Psoas muscle (tissue), 8 donors: ENCODE results near the gene ZFHX2. TPM values are rescaled to one million over a fixed set of nuclear protein-coding genes. Genes with fewer than 3 reads are reported as not detected.

Experiments
- ATAC-seq, 4 donors: fragments of 200-7000 bp; cut with Tn5 transposase; one replicate each; pipeline ENCODE4 v1.9.1; 2020; ENCODE audit warnings: moderate library complexity in 3 of 4, mild to moderate bottlenecking in 2 of 4
- DNase-seq, 2 donors: peaks; one replicate each; pipeline ENCODE4 v3.0.0-alpha.2; 2020
- H3K27ac ChIP-seq: fragments of 200-600 bp; one replicate; pipeline ENCODE4 v1.8.0; 2022
- H3K27me3 ChIP-seq, 3 donors: fragments of 200-600 bp in 1 of 3; one replicate each; pipeline versions ENCODE4 v1.6.1 to v1.8.0; 2013 to 2022; ENCODE audit warnings: low read length in 2 of 3, mild to moderate bottlenecking in 2 of 3, moderate library complexity in 1 of 3; ENCODE audit not compliant: insufficient read depth in 3 of 3
- H3K36me3 ChIP-seq, 2 donors: fragments of 200-600 bp in 1 of 2; one replicate each; pipeline versions ENCODE4 v1.6.1 to v1.8.0; 2013 to 2022; ENCODE audit warnings: low read depth in 1 of 2, mild to moderate bottlenecking in 1 of 2, moderate library complexity in 1 of 2; ENCODE audit not compliant: insufficient read depth in 1 of 2
- H3K4me1 ChIP-seq: fragments of 200-600 bp; one replicate; pipeline ENCODE4 v1.8.0; 2022
- H3K4me3 ChIP-seq: fragments of 200-600 bp; one replicate; pipeline ENCODE4 v1.8.0; 2022; ENCODE audit warnings: mild to moderate bottlenecking
- H3K9me3 ChIP-seq: fragments of 200-600 bp; one replicate; pipeline ENCODE4 v1.8.0; 2022
- WGBS, 3 donors: extraction: QIAGEN DNeasy Blood & Tissue Kit; methylation state at CpG; one replicate each; pipeline versions ENCODE4 v1.1.6 to v1.1.7; 2013; 5-methylcytosine and 5-hydroxymethylcytosine counted together
- intact Hi-C, 2 donors: fragments of 100-400 bp; cut with DNase I; formaldehyde crosslinking; loops; one replicate each; pipeline versions ENCODE4 v1.11.0 to v1.14.2; 2022
- polyA plus RNA-seq, 3 donors: library from polyadenylated mRNA; stranded (reverse); fragments of 200-250 nt; gene quantifications; one replicate each; pipeline ENCODE4 v1.2.3, GENCODE V29; 2013
- total RNA-seq, 4 donors: library from RNA; stranded (reverse); fragmentation: NEBNext Ultra II Directional in 2 of 4; extraction: Animal tissue kit (Norgen Biotek cat#: 25700) in 2 of 4; gene quantifications; one replicate each; pipeline versions ENCODE4 v1.2.1 to v1.2.4, GENCODE V29; 2021 to 2023
- TF ChIP-seq, protein P1 (sequence below): fragments of 200-600 bp; IDR thresholded peaks from one replicate; pipeline ENCODE4 v1.8.0; 2022; ENCODE audit warnings: antibody characterized with exemption
- donor health status: healthy with polysubstance abuse.
- donor health status: DM: no; HTN: no; CAD: no; lungs with moderate emphysema.
- donor health status: Bipolar disorder and iron deficiency.
- donor health status: healthy.
- donor health status: DM: yes; HTN: yes; CAD: no.
- donor health status: DM: no; HTN: no; CAD: no.
- donor health status: DM: no; HTN: no; CAD: no.
- donor health status: DM: yes; HTN: yes; CAD: no.

Gene ZFHX2
- total and polyA plus RNA-seq, 7 donors, result 0.11 to 2.9 (median 0.65) TPM

DNA sequence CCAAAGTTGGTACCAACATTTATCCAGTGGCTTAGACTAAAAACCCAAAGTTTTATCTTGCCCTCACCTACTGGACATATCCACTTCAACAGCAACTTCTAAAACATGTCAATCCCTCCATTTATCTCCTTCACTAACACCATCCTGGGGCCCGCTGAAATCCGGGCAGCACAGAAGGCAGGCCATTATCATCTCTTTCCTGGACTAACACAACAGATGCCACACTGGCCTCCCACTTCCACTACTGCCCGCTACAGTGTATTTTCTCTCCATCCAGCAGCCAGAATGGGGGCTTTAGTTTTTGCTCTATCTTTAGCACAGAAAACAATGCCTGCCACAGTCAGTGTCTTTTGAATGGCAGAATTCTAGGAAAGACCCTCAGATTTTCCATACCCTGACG lies 15.6 kb downstream of the ZFHX2 start:
- H3K4me3 ChIP-seq, result no peak overlapping the region
- DNase-seq (no peak), ATAC-seq (no peak)
- no peaks in the 10 kb centered on the region for H3K4me1 ChIP-seq
- H3K36me3 ChIP-seq, result no peaks in the 10 kb centered on the region
- 78 to 84% (median 79%) methylated on average over 4 of the region's 4 CpGs for WGBS, 3 donors
- H3K27me3 ChIP-seq, result peaks cover 0 to 2% (median 0%) of the 10 kb centered on the region in 3 donors
- no peaks in the 10 kb centered on the region for H3K9me3 ChIP-seq
- intact Hi-C loops, result loop anchor here in 1 of 2 donors (5.0 kb wide), 1 partner anchor 49 kb away; no protein-coding TSS in a partner anchor
- no peak overlapping the region for H3K27ac ChIP-seq
- TF ChIP-seq, protein P1, sequence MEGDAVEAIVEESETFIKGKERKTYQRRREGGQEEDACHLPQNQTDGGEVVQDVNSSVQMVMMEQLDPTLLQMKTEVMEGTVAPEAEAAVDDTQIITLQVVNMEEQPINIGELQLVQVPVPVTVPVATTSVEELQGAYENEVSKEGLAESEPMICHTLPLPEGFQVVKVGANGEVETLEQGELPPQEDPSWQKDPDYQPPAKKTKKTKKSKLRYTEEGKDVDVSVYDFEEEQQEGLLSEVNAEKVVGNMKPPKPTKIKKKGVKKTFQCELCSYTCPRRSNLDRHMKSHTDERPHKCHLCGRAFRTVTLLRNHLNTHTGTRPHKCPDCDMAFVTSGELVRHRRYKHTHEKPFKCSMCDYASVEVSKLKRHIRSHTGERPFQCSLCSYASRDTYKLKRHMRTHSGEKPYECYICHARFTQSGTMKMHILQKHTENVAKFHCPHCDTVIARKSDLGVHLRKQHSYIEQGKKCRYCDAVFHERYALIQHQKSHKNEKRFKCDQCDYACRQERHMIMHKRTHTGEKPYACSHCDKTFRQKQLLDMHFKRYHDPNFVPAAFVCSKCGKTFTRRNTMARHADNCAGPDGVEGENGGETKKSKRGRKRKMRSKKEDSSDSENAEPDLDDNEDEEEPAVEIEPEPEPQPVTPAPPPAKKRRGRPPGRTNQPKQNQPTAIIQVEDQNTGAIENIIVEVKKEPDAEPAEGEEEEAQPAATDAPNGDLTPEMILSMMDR, result no peak

DNA sequence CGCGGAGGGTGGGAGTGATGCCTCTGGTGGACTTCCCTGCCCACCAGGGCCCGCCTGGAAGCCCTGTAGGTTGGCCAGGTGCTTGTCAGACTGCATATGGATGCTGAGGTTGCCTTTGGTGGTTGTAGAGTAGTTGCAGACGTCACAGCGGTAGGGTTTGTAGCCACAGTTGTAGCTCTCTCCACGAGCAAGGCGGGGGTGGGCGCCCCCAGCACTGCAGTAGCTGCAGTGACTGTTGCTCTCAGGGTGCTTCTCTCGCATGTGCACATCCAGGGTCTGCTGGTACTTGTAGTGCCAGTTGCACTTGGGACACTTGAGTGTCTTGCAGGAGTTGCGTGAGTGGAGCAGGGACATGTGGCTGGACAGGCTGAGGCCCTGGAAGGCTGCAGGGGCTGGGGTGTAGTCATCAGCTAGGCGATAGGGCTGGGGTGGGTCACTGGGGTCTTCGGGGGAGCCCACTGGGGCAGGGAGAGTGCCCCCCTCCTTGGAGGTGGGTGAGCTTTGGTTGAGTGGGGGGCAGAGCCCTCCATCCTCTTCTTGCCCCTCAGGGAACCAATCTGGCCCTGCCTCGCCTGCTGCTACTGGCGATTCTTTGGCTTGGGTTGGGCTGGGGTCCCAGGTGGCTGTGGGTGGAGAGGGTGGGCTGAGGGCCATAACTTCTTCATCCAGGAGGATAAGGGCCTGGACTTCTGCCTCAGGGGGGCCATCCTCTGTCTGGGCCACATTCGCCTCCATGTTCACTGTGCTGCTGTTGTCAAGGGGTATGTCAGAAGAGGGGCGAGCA lies 17.7 kb downstream of the ZFHX2 start:
- Histone ChIP-seq H3K9me3 (no peaks in the 10 kb centered on the region), H3K4me3 (no peak overlapping the region), H3K27ac (no peak overlapping the region), H3K4me1 (no peaks in the 10 kb centered on the region), H3K27me3 (peaks cover 0 to 2% (median 0%) of the 10 kb centered on the region in 3 donors), H3K36me3 (no peaks in the 10 kb centered on the region)
- intact Hi-C loops, result no loop called here
- ATAC-seq (no peak), DNase-seq (no peak)
- 93 to 95% (median 95%) methylated on average over 16 of the region's 16 CpGs for WGBS, 3 donors
- TF ChIP-seq, protein P1, result no peak

- no peak overlapping the region for H3K4me3 ChIP-seq
- TF ChIP-seq, protein P1, result no peak
- no peaks in the 10 kb centered on the region for H3K9me3 ChIP-seq
- intact Hi-C loops, result no loop called here
- DNase-seq, result no peak
- no peaks in the 10 kb centered on the region for H3K36me3 ChIP-seq
- no peaks in the 10 kb centered on the region for H3K4me1 ChIP-seq
- 91 to 100% (median 92%) methylated on average over 7 of the region's 7 CpGs for WGBS, 3 donors
- ATAC-seq, result no peak
- H3K27me3 ChIP-seq, result peaks cover 0 to 2% (median 0%) of the 10 kb centered on the region in 3 donors
- no peak overlapping the region for H3K27ac ChIP-seq
These were observed 18.9 kb downstream of the ZFHX2 start for GRCh38 chr14:23532658-23533057.

GRCh38 chr14:23531391-23531790 lies 20.2 kb downstream of the ZFHX2 start:
- H3K36me3 ChIP-seq, result no peaks in the 10 kb centered on the region
- H3K4me3 ChIP-seq, result no peak overlapping the region
- 87 to 96% (median 88%) methylated on average over 12 of the region's 12 CpGs for WGBS, 3 donors
- H3K27me3 ChIP-seq, result peaks cover 0 to 2% (median 0%) of the 10 kb centered on the region in 3 donors
- no peaks in the 10 kb centered on the region for H3K4me1 ChIP-seq
- TF ChIP-seq, protein P1, result no peak
- ATAC-seq, result no peak
- no peaks in the 10 kb centered on the region for H3K9me3 ChIP-seq
- intact Hi-C loops, result no loop called here
- DNase-seq, result no peak
- H3K27ac ChIP-seq, result no peak overlapping the region
